ENCODE measurements around the gene PAX2.

- TF ChIP-seq CTCF (IDR thresholded peaks at IDR 0.05; ENCODE audit: low read depth, low read length, missing input control) (no peak), EGR1 (IDR thresholded peaks at IDR 0.05; ENCODE audit: low read depth in 2 of 2) (no peak), RAD21 (IDR thresholded peaks at IDR 0.05) (no peak), TAF1 (conservative IDR thresholded peaks at IDR 0.05) (no peak), NR2F2 (IDR thresholded peaks at IDR 0.05) (no peak), RXRA (IDR thresholded peaks at IDR 0.05) (no peak), HNF4A (conservative IDR thresholded peaks at IDR 0.05) (no peak)
- TF ChIP-seq, protein P1, sequence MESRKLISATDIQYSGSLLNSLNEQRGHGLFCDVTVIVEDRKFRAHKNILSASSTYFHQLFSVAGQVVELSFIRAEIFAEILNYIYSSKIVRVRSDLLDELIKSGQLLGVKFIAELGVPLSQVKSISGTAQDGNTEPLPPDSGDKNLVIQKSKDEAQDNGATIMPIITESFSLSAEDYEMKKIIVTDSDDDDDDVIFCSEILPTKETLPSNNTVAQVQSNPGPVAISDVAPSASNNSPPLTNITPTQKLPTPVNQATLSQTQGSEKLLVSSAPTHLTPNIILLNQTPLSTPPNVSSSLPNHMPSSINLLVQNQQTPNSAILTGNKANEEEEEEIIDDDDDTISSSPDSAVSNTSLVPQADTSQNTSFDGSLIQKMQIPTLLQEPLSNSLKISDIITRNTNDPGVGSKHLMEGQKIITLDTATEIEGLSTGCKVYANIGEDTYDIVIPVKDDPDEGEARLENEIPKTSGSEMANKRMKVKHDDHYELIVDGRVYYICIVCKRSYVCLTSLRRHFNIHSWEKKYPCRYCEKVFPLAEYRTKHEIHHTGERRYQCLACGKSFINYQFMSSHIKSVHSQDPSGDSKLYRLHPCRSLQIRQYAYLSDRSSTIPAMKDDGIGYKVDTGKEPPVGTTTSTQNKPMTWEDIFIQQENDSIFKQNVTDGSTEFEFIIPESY (IDR thresholded peaks at IDR 0.05), result no peak
- TF ChIP-seq, protein P2, sequence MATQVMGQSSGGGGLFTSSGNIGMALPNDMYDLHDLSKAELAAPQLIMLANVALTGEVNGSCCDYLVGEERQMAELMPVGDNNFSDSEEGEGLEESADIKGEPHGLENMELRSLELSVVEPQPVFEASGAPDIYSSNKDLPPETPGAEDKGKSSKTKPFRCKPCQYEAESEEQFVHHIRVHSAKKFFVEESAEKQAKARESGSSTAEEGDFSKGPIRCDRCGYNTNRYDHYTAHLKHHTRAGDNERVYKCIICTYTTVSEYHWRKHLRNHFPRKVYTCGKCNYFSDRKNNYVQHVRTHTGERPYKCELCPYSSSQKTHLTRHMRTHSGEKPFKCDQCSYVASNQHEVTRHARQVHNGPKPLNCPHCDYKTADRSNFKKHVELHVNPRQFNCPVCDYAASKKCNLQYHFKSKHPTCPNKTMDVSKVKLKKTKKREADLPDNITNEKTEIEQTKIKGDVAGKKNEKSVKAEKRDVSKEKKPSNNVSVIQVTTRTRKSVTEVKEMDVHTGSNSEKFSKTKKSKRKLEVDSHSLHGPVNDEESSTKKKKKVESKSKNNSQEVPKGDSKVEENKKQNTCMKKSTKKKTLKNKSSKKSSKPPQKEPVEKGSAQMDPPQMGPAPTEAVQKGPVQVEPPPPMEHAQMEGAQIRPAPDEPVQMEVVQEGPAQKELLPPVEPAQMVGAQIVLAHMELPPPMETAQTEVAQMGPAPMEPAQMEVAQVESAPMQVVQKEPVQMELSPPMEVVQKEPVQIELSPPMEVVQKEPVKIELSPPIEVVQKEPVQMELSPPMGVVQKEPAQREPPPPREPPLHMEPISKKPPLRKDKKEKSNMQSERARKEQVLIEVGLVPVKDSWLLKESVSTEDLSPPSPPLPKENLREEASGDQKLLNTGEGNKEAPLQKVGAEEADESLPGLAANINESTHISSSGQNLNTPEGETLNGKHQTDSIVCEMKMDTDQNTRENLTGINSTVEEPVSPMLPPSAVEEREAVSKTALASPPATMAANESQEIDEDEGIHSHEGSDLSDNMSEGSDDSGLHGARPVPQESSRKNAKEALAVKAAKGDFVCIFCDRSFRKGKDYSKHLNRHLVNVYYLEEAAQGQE (IDR thresholded peaks at IDR 0.05), result no peak
- TF ChIP-seq, protein P3, sequence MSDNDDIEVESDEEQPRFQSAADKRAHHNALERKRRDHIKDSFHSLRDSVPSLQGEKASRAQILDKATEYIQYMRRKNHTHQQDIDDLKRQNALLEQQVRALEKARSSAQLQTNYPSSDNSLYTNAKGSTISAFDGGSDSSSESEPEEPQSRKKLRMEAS (IDR thresholded peaks at IDR 0.05), result no peak
Measured at GRCh38 chr10:100826031-100826651, 80.8 kb downstream of the PAX2 start.

All from liver (tissue), 3 donors.